GM12801 (cell line): Measurements from ENCODE around the gene MORF4L1.

Source experiments
- CTCF ChIP-seq: IDR thresholded peaks from one replicate; pipeline ENCODE4 v1.5.1; 2011; ENCODE audit warnings: control low read depth; ENCODE audit not compliant: insufficient read length; ENCODE audit errors: extremely low read depth

The MORF4L1 gene

GRCh38 chr15:78850941-78851755 lies 21.5 kb upstream of the MORF4L1 start:
- TF ChIP-seq CTCF, result no peak

DNA sequence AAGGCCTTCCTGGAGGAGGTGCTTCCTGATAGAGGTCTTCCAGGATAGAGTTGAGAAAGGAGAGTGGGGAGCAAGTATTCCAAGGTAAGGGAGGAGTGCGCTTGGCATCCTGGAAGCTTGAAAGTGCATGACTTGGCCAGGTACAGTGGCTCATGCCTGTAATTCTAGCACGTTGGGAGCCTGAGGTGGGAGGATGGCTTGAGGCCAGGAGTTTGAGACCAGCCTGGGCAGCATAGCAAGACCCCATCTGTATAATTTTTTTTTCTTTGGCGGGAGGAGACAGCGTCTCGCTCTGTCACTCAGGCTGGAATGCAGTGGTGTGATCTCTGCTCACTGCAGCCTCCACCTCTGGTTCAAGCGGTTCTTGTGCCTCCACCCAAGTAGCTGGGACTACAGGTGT lies 19.2 kb upstream of the MORF4L1 start:
- TF ChIP-seq CTCF, result no peak

- TF ChIP-seq CTCF, result no peak
Measured at GRCh38 chr15:78854833-78855372, 17.8 kb upstream of the MORF4L1 start.

GRCh38 chr15:78855746-78856145 lies 16.9 kb upstream of the MORF4L1 start:
- no peak for TF ChIP-seq CTCF

DNA sequence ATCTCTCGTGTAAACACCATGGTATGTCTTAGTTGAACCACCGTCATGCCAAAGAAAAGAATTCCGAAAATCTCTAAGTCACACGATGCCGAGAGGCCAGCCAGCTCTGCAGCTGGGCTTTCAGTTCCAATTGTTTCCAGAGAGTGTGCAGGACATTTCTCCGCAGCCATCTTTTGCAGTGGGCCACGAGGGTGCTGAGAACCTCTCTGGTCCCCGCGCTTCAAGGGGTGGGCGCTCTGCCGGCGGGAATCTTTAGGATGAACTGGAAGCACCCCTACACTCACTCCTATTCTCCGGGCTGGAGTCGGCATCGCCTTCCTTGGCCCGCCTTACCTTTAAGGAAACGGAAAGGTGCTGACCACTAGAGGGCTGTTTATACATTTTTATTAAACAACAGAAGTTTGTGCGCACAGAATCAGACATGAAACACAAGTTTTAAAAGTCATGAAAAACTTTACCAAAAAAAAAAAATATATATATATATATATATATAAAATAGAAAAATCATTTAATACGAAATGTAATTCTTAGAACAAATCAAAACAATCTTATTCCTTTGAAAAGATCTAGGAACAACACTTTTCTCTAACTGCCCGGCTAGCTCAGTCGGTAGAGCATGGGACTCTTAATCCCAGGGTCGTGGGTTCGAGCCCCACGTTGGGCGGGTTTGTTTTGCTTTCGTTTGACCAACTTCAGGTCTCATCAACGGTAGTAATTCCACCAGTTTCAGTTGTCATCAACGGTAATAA lies 12.5 kb upstream of the MORF4L1 start:
- TF ChIP-seq CTCF, result no peak

DNA sequence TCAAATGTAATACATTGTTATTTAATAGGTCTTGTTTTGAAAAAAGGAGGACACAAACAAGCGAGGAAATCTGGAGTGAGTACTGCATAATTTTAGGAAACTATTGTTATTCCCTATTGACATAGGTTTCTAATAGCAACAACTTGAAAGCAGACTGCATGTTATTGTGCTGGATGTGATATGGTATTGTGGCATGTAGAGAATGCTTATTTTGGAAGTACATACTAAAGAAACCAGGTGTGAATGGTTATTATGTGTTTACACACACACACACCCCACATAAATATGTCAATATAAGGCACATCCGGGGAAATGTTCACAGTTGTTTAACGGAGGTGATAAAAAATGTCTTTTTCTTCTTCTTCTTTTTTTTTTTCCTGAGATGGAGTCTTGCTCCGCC lies 5.9 kb upstream of the MORF4L1 start:
- TF ChIP-seq CTCF, result no peak

GRCh38 chr15:78868366-78868765 lies 4.3 kb upstream of the MORF4L1 start:
- TF ChIP-seq CTCF, result no peak
